ENCODE measurements around the gene MRAP2. TPM values are rescaled to one million over a fixed set of nuclear protein-coding genes. Genes with fewer than 3 reads are reported as not detected.
"Not testable (repeated sequence)": the region's sequence is repeated elsewhere in the genome, so short reads cannot be mapped to it uniquely, and the experiment has no call there.

The MRAP2 gene
- total RNA-seq, 2 experiments from 2014 or later = not detected

DNA sequence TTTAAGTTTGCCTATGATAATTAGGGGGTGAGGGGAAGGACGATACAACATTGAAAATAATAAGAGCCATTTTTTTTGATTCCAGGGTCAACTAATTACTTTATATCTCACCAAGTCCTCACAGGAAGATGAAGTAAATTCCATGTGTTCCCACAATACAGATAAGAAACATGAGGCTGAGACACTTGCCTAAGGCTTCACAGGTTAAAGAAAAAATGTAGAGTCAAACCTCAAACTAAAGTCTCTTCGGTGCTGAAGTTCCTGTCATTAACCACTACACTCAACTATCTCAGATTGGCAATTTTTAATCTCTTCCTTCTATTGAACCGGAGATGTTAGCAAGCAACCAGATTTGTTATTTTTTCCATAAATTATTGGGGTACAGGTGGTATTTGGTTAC is 33.0 kb downstream of the MRAP2 start:
- CTCF ChIA-PET = no interaction called here
- Mint-ChIP-seq H3K4me1 (ENCODE audit: low read depth) (no peaks in the 10 kb centered on the region), H3K36me3 (ENCODE audit: low read depth) (peaks cover 1% of the 10 kb centered on the region), H3K27ac (no peak overlapping the region), H3K9me3 (no peaks in the 10 kb centered on the region), H3K4me3 (no peak overlapping the region), H3K27me3 (ENCODE audit: low read depth) (peaks cover 3% of the 10 kb centered on the region)
- DNase-seq = no peak
- intact Hi-C loops (cut with micrococcal nuclease) = no loop called here

- H3K4me3 Mint-ChIP-seq; DNase-seq; H3K27me3 Mint-ChIP-seq (ENCODE audit: low read depth); H3K4me1 Mint-ChIP-seq (ENCODE audit: low read depth); H3K27ac Mint-ChIP-seq; CTCF ChIA-PET; intact Hi-C loops (cut with micrococcal nuclease); H3K36me3 Mint-ChIP-seq (ENCODE audit: low read depth); H3K9me3 Mint-ChIP-seq: not testable (repeated sequence)
Observed at GRCh38 chr6:84068873-84069272, 35.3 kb downstream of the MRAP2 start.

GRCh38 chr6:84072442-84072997 is 38.9 kb downstream of the MRAP2 start:
- intact Hi-C loops (cut with micrococcal nuclease) = no loop called here
- no peak overlapping the region for H3K4me3 Mint-ChIP-seq
- H3K36me3 Mint-ChIP-seq (ENCODE audit: low read depth) = peaks cover 1% of the 10 kb centered on the region
- no peak overlapping the region for H3K27ac Mint-ChIP-seq
- peaks cover 19% of the 10 kb centered on the region for H3K27me3 Mint-ChIP-seq (ENCODE audit: low read depth)
- CTCF ChIA-PET = no interaction called here
- DNase-seq = no peak
- H3K4me1 Mint-ChIP-seq (ENCODE audit: low read depth) = no peaks in the 10 kb centered on the region
- no peaks in the 10 kb centered on the region for H3K9me3 Mint-ChIP-seq

DNA sequence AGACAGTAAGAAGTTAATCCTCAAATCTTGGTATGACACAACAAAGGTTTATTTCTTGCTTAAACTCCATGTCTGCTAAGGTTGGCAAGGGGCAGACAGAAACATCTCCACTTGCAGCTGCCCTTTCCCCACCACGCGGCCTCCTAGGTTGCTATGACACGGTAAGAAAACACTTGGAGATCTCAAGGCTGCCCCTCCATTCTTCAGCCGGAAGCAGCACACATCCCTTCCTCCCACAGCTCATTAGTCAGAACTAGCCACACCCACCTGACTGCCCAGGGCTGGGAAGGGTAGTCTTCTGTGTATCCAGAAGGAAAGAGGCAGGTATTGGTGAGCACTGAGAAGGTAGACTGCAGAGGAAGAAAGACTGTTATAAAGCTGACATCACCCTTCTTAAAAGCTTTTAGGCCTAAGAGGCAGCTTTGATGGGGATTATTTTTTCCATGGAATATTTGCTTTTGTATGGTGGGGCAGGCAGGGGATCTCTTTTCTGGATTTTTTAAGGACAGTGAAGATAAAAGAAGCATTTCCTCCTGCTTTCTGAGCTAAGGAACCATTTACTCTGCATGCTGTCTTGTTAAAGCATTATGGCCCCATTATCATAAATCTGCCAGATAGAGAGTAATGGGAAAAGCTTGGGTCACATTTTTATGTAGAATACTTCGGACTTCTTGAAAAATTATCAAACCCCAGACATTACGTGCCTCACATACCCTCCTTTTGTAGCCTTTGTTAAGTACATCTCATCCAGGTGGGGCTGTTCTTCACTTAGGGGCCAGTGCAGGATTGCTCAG is 41.6 kb downstream of the MRAP2 start:
- H3K36me3 Mint-ChIP-seq (ENCODE audit: low read depth) = no peaks in the 10 kb centered on the region
- intact Hi-C loops (cut with micrococcal nuclease) = no loop called here
- no peaks in the 10 kb centered on the region for H3K4me1 Mint-ChIP-seq (ENCODE audit: low read depth)
- no peak overlapping the region for H3K4me3 Mint-ChIP-seq
- no peak for DNase-seq
- peaks cover 19% of the 10 kb centered on the region for H3K27me3 Mint-ChIP-seq (ENCODE audit: low read depth)
- H3K9me3 Mint-ChIP-seq = no peaks in the 10 kb centered on the region
- H3K27ac Mint-ChIP-seq = no peak overlapping the region
- CTCF ChIA-PET = no interaction called here

DNA sequence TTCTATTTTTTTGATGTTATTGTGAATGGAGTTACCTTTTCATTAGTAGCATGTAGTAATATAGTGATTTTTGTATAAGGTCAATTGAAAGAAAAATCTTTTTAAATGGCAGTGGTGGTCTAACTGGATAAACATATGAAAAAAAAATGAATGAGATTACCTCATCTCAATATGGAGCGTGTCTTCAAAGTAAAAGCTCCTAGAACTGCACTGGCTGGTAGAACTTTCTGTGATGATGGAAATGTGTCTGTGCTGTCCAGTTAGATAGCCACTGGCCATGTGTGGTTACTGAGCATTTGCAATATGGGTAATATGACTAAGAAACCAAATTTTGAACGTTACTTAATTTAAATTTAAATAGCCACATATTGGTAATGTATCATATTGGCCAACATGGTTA is 44.1 kb downstream of the MRAP2 start:
- Mint-ChIP-seq H3K27ac (no peak overlapping the region), H3K36me3 (ENCODE audit: low read depth) (no peaks in the 10 kb centered on the region), H3K27me3 (ENCODE audit: low read depth) (peaks cover 13% of the 10 kb centered on the region), H3K4me3 (no peak overlapping the region), H3K4me1 (ENCODE audit: low read depth) (no peaks in the 10 kb centered on the region), H3K9me3 (no peaks in the 10 kb centered on the region)
- CTCF ChIA-PET = no interaction called here
- DNase-seq = no peak
- intact Hi-C loops (cut with micrococcal nuclease) = no loop called here

DNA sequence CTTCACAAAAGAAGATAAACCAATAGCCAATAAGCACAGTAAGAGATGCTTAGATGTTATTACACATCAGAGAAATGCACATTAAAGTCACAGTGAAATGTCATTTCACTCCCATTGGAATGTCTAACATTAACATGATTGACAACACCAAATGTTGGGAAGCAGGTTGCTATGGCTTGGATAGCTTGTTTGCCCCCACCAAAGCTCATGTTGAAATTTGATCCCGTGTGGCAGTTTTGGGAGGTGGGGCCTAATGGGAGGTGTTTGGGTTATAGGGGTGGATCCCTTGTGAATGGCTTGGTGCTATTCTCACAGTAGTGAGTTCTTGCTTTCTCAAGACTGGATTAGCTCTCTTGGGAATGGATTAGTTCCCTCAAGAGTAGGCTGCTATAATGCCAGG is 44.8 kb downstream of the MRAP2 start:
- H3K4me1 Mint-ChIP-seq (ENCODE audit: low read depth) = no peaks in the 10 kb centered on the region
- no peaks in the 10 kb centered on the region for H3K36me3 Mint-ChIP-seq (ENCODE audit: low read depth)
- intact Hi-C loops (cut with micrococcal nuclease) = no loop called here
- no peak for DNase-seq
- H3K4me3 Mint-ChIP-seq = no peak overlapping the region
- no peaks in the 10 kb centered on the region for H3K9me3 Mint-ChIP-seq
- H3K27me3 Mint-ChIP-seq (ENCODE audit: low read depth) = peaks cover 16% of the 10 kb centered on the region
- H3K27ac Mint-ChIP-seq = no peak overlapping the region
- CTCF ChIA-PET = no interaction called here

GRCh38 chr6:84081222-84081621 is 47.6 kb downstream of the MRAP2 start:
- intact Hi-C loops (cut with micrococcal nuclease) = no loop called here
- peaks cover 11% of the 10 kb centered on the region for H3K27me3 Mint-ChIP-seq (ENCODE audit: low read depth)

GRCh38 chr6:84082689-84083265 is 49.2 kb downstream of the MRAP2 start:
- Mint-ChIP-seq H3K27ac (no peak overlapping the region), H3K9me3 (no peaks in the 10 kb centered on the region), H3K27me3 (ENCODE audit: low read depth) (peaks cover 9% of the 10 kb centered on the region), H3K4me1 (ENCODE audit: low read depth) (no peaks in the 10 kb centered on the region), H3K36me3 (ENCODE audit: low read depth) (no peaks in the 10 kb centered on the region), H3K4me3 (no peak overlapping the region)
- CTCF ChIA-PET = no interaction called here
- DNase-seq = no peak
- intact Hi-C loops (cut with micrococcal nuclease) = no loop called here

More at GRCh38 chr6:84081222-84081621, 47.6 kb downstream of the MRAP2 start:
- no peak overlapping the region for H3K4me3 Mint-ChIP-seq
- CTCF ChIA-PET = no interaction called here
- H3K9me3 Mint-ChIP-seq = no peaks in the 10 kb centered on the region
- no peak overlapping the region for H3K27ac Mint-ChIP-seq
- no peaks in the 10 kb centered on the region for H3K36me3 Mint-ChIP-seq (ENCODE audit: low read depth)
- H3K4me1 Mint-ChIP-seq (ENCODE audit: low read depth) = no peaks in the 10 kb centered on the region
- no peak for DNase-seq

GRCh38 chr6:84084705-84085104 is 51.1 kb downstream of the MRAP2 start:
- CTCF ChIA-PET; H3K4me3 Mint-ChIP-seq; H3K36me3 Mint-ChIP-seq (ENCODE audit: low read depth); H3K9me3 Mint-ChIP-seq; DNase-seq; H3K4me1 Mint-ChIP-seq (ENCODE audit: low read depth); intact Hi-C loops (cut with micrococcal nuclease); H3K27ac Mint-ChIP-seq: not testable (repeated sequence)
- peaks cover 11% of the 10 kb centered on the region for H3K27me3 Mint-ChIP-seq (ENCODE audit: low read depth)

- intact Hi-C loops (cut with micrococcal nuclease) = no loop called here
- DNase-seq = no peak
- Mint-ChIP-seq H3K36me3 (ENCODE audit: low read depth) (no peaks in the 10 kb centered on the region), H3K4me3 (no peak overlapping the region), H3K27me3 (ENCODE audit: low read depth) (peaks cover 11% of the 10 kb centered on the region), H3K4me1 (ENCODE audit: low read depth) (no peaks in the 10 kb centered on the region), H3K9me3 (no peaks in the 10 kb centered on the region), H3K27ac (no peak overlapping the region)
- CTCF ChIA-PET = no interaction called here
Observed at GRCh38 chr6:84086056-84086455, 52.5 kb downstream of the MRAP2 start.

DNA sequence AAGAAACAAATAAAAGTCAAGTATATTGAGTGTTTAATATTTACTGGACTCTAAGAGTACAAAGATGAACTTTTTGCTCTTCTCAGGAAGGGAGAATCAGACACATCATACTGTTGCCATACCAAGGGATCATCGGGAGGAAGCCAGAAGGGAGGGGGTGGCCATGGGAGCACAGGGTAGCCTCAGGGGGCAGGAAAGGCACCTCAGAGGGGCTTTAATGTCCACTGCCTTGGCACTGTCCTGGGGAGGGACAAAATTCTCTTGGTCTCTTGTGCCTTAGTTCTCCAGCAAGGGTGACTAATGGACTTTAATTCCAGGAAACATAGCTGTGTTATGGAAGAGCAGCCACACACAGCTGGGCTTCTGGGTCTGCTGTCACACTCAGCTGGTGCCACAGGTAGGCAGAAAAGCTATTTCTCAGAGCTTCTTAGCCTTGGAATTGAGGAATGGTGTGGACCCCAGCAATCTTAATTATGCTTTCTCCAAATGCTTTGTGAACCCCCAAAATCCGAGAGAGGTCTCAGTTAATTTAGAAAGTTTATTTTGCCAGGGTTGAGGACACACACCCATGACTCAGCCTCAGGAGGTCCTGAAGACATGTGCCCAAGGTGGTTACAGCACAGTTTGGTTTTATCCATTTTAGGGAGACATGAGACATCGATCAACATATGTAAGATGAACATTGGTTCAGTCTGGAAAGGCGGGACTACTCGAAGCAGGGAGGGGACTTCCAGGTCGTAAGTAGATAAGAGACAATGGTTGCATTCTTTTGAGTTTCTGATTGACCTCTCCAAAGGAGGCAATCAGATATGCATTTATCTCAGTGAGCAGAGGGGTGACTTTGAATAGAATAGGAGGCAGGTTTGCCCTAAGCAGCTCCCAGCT is 53.2 kb downstream of the MRAP2 start:
- intact Hi-C loops (cut with micrococcal nuclease) = no loop called here
- peaks cover 11% of the 10 kb centered on the region for H3K27me3 Mint-ChIP-seq (ENCODE audit: low read depth)
- DNase-seq = no peak
- no peak overlapping the region for H3K4me3 Mint-ChIP-seq
- no peaks in the 10 kb centered on the region for H3K9me3 Mint-ChIP-seq
- H3K4me1 Mint-ChIP-seq (ENCODE audit: low read depth) = no peaks in the 10 kb centered on the region
- H3K36me3 Mint-ChIP-seq (ENCODE audit: low read depth) = no peaks in the 10 kb centered on the region
- CTCF ChIA-PET = no interaction called here
- H3K27ac Mint-ChIP-seq = no peak overlapping the region

- H3K27me3 Mint-ChIP-seq (ENCODE audit: low read depth) = peaks cover 8% of the 10 kb centered on the region
- H3K4me3 Mint-ChIP-seq = no peak overlapping the region
- H3K27ac Mint-ChIP-seq = no peak overlapping the region
- H3K9me3 Mint-ChIP-seq = no peaks in the 10 kb centered on the region
- no peaks in the 10 kb centered on the region for H3K36me3 Mint-ChIP-seq (ENCODE audit: low read depth)
- DNase-seq = no peak
- peaks cover 2% of the 10 kb centered on the region for H3K4me1 Mint-ChIP-seq (ENCODE audit: low read depth)
- CTCF ChIA-PET = no interaction called here
- intact Hi-C loops (cut with micrococcal nuclease) = no loop called here
Observed at GRCh38 chr6:84089081-84089480, 55.5 kb downstream of the MRAP2 start.

Measured in activated naive CD4-positive, alpha-beta T cell treated with anti-CD3 and anti-CD28 coated beads for 36 hours (primary cell).